NCI-H146 (cell line): Measurements from ENCODE around the gene CEBPB.

Experiments
- DNase-seq: peaks from one replicate; lab custom pipeline; 2025; lab: John Stamatoyannopoulos, UW

Gene CEBPB

GRCh38 chr20:50213531-50214106 lies 23.0 kb downstream of the CEBPB start:
- DNase-seq = no peak

- no peak for DNase-seq
Measured at GRCh38 chr20:50214226-50215024, 23.8 kb downstream of the CEBPB start.

- DNase-seq = no peak
Measured at GRCh38 chr20:50215101-50215690, 24.6 kb downstream of the CEBPB start.

- no peak for DNase-seq
Measured at GRCh38 chr20:50215926-50216325, 25.3 kb downstream of the CEBPB start.

- peak; percentile 64 for DNase-seq
Measured at GRCh38 chr20:50216543-50217206, 26.0 kb downstream of the CEBPB start.

GRCh38 chr20:50217207-50217949 lies 26.7 kb downstream of the CEBPB start:
- DNase-seq = no peak

GRCh38 chr20:50218987-50219435 lies 28.4 kb downstream of the CEBPB start:
- no peak for DNase-seq

- no peak for DNase-seq
Measured at GRCh38 chr20:50219600-50219999, 29.0 kb downstream of the CEBPB start.

- DNase-seq = no peak
Measured at GRCh38 chr20:50220093-50220893, 29.7 kb downstream of the CEBPB start.

GRCh38 chr20:50220894-50221365 lies 30.3 kb downstream of the CEBPB start:
- DNase-seq = no peak

- no peak for DNase-seq
Measured at GRCh38 chr20:50221501-50222308, 31.1 kb downstream of the CEBPB start.

GRCh38 chr20:50222309-50223038 lies 31.8 kb downstream of the CEBPB start:
- DNase-seq = no peak

- no peak for DNase-seq
Measured at GRCh38 chr20:50223039-50224005, 32.7 kb downstream of the CEBPB start.

- DNase-seq = no peak
Measured at GRCh38 chr20:50224052-50224451, 33.4 kb downstream of the CEBPB start.

GRCh38 chr20:50224531-50225255 lies 34.1 kb downstream of the CEBPB start:
- DNase-seq = no peak

GRCh38 chr20:50226093-50226974 lies 35.7 kb downstream of the CEBPB start:
- DNase-seq = no peak

GRCh38 chr20:50227506-50227905 lies 36.9 kb downstream of the CEBPB start:
- DNase-seq = no peak
